GM20431 (cell line): ENCODE measurements around the gene SLC35E1.
"Not testable (repeated sequence)": the region's sequence is repeated elsewhere in the genome, so short reads cannot be mapped to it uniquely, and the experiment has no call there.

Experiments
- in situ Hi-C: fragments of 300-500 bp; cut with MseI, MboI; formaldehyde crosslinking; loops from one replicate; pipeline ENCODE4 v1.15.0; 2020; ENCODE audit warnings: low sequenced_read_pairs; ENCODE audit not compliant: unreplicated experiment

Gene SLC35E1

DNA sequence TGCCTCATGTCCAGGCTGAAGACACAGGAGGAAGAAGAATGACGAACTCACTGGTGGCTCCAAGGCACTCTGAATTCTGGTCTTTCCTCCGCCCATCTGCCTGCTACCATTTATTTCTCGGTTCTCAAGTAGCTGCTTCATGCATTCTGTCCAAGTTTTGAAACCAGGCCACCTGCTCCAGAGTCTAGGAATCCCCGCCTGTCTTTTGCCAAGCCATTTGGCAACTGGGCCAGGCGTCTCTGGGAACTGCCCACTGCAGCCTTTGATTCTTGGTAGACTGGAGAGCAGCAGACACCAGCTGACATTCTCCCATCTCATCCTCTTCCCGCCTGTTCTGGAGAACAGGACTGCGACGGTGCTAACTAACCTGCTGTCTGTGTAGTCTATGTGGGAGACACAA is 10.8 kb downstream of the SLC35E1 start:
- in situ Hi-C loops = no loop called here

DNA sequence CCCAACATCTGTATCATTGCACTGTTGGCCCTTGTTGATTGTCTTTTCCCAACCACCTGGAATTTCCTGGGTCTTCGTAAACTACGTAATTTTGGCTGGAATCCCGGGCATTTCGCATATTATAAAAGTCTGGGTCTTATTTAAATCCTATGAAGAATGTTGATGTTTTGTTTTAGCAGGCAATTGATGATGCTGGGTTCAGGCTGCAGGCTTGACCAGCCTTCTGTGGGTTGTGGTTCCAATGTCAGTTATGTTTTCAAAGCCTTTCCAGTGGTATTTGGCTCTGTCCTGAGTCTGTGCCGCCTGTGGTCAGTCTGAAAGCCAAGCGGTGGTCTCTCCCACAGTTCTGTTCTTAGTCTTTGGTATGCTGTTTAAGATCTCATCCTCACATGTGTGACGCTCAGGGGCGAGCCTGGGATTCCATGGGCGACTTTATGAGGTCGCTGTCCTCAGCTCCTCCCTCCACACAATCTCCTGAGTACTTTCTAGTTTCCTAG is 12.4 kb downstream of the SLC35E1 start:
- in situ Hi-C loops = no loop called here

DNA sequence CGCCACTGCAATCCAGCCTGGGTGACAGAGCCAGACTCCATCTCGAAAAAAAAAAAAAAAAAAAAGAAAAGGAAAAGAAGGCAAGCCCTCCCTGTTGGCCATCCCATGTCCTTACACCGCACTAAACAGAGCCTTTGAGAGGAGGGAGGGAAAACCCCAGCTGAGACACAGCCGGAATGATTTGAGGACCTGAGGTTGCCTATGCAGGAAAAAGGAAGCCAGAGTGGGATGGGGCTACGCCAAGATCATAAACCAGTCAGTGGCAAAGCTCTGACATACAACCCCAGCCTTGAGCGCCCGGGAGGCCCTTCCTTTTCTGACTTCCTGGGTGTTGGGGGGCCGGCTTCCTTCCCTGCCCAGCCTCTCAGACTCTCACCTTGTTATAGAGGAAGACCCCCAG is 17.4 kb downstream of the SLC35E1 start:
- in situ Hi-C loops = no loop called here

GRCh38 chr19:16551902-16552301 is 20.3 kb downstream of the SLC35E1 start:
- in situ Hi-C loops = not testable (repeated sequence)

GRCh38 chr19:16548956-16549355 is 23.3 kb downstream of the SLC35E1 start:
- in situ Hi-C loops = no loop called here

DNA sequence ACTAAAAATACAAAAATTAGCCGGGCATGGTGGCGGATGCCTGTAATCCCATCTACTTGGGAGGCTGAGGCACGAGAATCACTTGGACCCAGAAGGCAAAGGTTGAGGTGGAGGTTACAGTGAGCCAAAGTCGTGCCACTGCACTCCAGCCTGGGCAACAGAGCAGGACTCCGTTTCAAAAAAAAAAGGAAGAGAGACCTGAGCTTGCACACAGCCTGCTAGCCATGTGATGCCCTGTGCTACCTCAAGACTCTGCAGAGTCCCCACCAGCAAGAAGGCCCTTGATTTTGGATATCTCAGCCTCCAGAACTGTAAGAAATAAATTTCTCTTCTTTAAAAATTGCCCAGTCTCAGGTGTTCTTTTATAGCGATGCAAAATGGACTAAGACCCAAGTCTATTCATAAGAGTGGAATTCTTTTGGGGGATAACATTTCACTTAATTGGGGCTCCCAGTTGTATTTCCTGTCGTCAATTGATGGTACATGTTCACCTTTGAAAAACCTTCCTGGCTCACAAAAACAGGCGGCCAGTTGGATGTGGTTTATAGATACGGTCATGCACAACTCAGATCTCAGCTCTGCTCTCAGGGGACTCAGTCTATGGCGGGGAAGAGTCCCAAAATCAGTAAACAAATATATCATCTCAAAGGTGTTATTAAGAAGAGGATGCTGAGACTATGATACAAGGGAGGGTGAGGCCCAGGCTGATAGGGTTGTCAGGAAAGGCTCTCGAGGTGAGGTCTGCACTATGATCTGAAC is 27.6 kb downstream of the SLC35E1 start:
- in situ Hi-C loops = no loop called here

GRCh38 chr19:16543734-16544133 is 28.5 kb downstream of the SLC35E1 start:
- in situ Hi-C loops = not testable (repeated sequence)

DNA sequence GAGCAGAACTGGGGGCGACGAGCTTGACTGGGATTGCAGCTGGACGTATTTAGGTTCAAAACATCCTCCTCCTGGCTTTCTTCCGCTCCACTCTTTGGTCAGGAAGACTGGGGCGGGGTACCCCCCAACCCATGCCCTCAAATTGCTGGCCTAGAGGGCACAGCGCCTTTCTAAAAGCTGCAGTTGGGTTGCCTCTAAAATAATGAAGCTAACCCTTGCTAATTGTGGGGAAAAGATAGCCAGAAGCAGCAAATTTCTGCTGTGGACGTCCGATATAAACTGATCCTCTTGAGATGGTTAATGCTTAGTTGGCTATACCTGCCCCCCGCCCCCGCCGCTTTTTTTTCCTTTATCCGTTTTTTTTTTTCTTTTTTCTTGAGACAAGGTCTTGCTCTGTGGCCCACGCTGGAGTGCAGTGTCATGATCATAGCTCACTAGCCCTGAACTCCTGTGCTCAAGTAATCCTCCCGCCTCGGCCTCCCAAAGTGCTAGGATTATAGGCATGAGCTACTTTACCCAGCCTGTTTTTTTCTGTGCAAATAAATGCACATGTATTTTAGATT is 29.2 kb downstream of the SLC35E1 start:
- in situ Hi-C loops = no loop called here

- in situ Hi-C loops = no loop called here
Measured at GRCh38 chr19:16542045-16542909, 29.9 kb downstream of the SLC35E1 start, which contains the start of gene CHERP. Gene CHERP (minus strand): TSS chr19:16542437. CDS start chr19:16542378, 59 bp downstream.

GRCh38 chr19:16541526-16542044 is 30.6 kb downstream of the SLC35E1 start:
- in situ Hi-C loops = no loop called here

- in situ Hi-C loops = no loop called here
Measured at GRCh38 chr19:16540948-16541347, 31.3 kb downstream of the SLC35E1 start.

DNA sequence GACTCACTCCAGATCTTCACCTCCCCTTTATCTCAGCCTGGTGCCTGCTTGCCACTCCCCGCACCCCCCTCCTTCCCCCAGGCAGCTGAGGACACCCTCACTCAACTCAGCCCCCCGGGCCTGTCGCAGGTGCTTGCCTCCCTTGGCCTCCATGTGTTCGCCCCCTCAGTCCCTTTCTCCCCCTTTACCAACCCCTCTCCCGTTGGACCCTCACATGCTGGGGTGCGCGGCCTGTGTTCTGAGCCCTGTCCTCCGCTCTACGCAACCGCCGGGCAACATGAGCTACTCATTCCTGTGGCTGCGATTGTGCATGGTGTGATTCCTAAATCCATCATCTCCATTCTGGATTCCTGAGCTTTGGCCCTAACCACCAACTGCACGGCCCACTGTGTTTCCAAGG is 35.1 kb downstream of the SLC35E1 start:
- in situ Hi-C loops = no loop called here

DNA sequence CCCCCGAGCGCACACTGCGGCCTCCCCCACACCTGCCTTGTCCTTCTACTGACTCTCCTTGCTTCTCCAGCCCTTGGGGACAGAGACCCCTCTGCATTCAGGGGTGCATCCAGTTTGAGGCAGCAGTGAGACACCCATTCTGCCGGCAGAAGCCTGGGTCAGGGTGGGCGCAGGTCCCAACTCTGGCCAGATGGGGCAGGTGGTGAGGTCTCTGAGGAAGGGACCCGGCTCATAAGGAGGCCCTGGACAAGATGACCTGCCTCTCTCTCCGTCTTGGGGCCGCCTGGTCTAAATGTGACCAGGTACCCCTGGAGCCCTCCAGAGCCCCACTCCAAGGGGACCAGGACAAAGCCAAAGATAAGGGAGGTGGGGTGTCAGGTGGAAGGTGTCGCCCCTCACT is 36.1 kb downstream of the SLC35E1 start:
- in situ Hi-C loops = no loop called here

- in situ Hi-C loops = no loop called here
Measured at GRCh38 chr19:16535381-16535780, 36.8 kb downstream of the SLC35E1 start.

- in situ Hi-C loops = no loop called here
Measured at GRCh38 chr19:16532440-16533234, 39.6 kb downstream of the SLC35E1 start.

DNA sequence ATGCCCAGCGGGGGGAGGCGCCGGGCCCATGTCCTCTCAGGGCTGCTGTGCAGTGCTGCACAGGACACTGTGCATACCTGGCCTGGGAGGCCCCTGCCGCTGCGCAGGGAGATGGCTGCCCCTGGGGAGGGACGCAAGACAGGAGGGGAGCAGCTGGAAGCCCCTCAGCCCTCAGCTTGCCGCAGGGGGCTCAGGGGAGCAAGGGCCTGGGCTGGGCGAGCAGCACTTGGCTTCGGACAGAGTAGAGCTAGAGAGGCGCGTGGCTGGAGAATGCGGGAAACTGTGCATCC is 40.9 kb downstream of the SLC35E1 start:
- in situ Hi-C loops = no loop called here

- in situ Hi-C loops = no loop called here
Measured at GRCh38 chr19:16530540-16531379, 41.5 kb downstream of the SLC35E1 start.

DNA sequence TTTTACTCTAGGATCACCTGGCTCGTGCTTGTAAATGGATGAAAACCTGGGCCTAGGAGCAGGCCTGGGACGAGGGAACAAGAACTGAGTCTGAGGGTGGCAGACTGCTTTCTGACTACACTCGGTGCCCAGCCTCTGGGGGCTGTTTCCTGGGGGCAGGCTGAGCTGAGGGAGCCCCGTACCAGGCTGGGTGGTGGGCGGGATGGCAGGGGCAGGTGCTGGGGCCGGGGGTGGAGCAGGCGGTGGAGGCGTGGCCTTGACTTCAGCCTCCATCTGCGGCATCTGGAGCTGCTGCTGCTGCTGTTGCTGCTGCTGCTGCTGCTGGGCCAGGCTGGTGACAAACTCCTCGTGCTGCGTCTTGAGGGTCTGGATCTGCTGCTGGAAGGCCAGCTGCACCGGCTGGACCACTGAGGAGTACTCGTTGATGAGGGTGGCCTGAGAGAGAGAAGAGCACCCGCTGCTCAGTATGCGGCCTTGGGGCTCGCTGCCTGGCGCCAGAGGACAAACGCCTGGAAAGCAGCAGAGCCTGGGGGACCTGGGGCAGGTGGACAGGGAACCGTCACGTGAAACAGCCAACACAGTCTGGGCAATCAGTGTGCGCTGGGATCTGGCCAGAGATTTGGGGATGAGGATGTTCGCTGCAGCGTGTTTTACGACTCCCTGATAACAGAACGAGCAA is 42.6 kb downstream of the SLC35E1 start:
- in situ Hi-C loops = no loop called here
